SK-N-MC (cell line): Measurements from ENCODE around the gene NAA35.

Source experiments
- EZH2 ChIP-seq: fragments of 200-600 bp; sonication (generic); IDR thresholded peaks from one replicate; pipeline ENCODE4 v1.6.1; 2017; ENCODE audit warnings: antibody characterized with exemption
- FOXP2 ChIP-seq: optimal IDR thresholded peaks from 2 replicates; pipeline ENCODE3; 2011; ENCODE audit warnings: mild to moderate bottlenecking, moderate library complexity; ENCODE audit not compliant: insufficient read depth; ENCODE audit errors: extremely low read length, control extremely low read depth
- POLR2AphosphoS5 ChIP-seq: IDR thresholded peaks from 2 replicates; pipeline ENCODE4 v1.6.1; 2012; ENCODE audit warnings: mild to moderate bottlenecking, low read depth, low read length, borderline replicate concordance

DNA sequence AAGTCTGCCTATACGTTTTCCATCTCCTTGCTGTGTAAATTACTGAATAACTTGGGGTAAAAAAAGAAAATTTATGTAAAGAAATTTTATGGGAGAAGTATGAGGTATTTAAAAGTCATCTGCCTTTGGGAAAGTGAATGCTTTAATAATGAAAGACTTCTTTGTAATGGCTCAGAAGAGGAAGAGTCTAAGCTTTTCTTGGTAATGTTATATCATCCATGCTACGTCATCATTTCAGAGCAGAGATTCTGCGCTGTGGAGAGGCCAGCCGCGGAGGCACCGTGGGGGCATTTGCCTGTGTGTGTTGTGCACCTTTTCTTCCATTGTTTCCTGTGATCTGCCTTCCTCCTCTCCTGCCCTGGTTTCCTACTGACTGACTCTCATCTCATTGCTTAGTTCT, 80.2 kb downstream of the NAA35 start:
- TF ChIP-seq POLR2AphosphoS5 (no peak), EZH2 (no peak), FOXP2 (no peak)
